ENCODE data around the gene WNT7A. TPM values are rescaled to one million over a fixed set of nuclear protein-coding genes. Genes with fewer than 3 reads are reported as not detected.

The WNT7A gene
- total RNA-seq, 3 donors from 2014 or later: not detected

DNA sequence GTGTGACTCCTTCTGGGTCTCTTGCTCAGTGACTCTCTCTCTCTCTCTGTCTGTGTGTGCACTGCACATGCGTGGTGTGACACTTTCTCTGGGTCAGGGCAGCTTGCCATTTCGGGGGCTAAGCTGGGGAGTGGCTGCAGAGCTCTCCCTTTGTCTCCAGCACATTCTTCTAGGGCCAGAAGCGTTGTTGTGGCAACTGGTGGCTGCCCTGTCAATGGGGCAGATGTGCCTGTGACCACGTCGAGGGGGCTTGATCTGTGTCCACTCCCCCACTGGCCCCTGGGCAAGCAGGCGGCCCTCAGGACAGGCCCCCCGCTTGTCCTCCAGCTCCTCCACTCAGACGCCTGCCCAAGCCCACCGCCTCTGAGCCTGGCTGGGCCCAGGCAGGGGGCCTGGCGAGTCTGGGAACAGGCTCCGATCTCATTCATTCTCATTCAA, 67.8 kb downstream of the WNT7A start:
- intact Hi-C loops (cut with DNase I; ENCODE audit: low total_unique reads): no loop called here
- Histone ChIP-seq H3K4me1 (no peaks in the 10 kb centered on the region), H3K36me3 (no peaks in the 10 kb centered on the region), H3K27me3 (no peaks in the 10 kb centered on the region), H3K9me3 (peaks cover 46 to 50% of the 10 kb centered on the region in 2 donors), H3K27ac (no peak overlapping the region), H3K4me3 (no peak overlapping the region)
- no peak for TF ChIP-seq POLR2A (IDR thresholded peaks at IDR 0.05)
- TF ChIP-seq POLR2AphosphoS5 (IDR thresholded peaks at IDR 0.05): no peak
- TF ChIP-seq, protein P1, sequence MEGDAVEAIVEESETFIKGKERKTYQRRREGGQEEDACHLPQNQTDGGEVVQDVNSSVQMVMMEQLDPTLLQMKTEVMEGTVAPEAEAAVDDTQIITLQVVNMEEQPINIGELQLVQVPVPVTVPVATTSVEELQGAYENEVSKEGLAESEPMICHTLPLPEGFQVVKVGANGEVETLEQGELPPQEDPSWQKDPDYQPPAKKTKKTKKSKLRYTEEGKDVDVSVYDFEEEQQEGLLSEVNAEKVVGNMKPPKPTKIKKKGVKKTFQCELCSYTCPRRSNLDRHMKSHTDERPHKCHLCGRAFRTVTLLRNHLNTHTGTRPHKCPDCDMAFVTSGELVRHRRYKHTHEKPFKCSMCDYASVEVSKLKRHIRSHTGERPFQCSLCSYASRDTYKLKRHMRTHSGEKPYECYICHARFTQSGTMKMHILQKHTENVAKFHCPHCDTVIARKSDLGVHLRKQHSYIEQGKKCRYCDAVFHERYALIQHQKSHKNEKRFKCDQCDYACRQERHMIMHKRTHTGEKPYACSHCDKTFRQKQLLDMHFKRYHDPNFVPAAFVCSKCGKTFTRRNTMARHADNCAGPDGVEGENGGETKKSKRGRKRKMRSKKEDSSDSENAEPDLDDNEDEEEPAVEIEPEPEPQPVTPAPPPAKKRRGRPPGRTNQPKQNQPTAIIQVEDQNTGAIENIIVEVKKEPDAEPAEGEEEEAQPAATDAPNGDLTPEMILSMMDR (IDR thresholded peaks at IDR 0.05): no peak
- DNase-seq (ENCODE audit: low spot score in 2 of 2): no peak

DNA sequence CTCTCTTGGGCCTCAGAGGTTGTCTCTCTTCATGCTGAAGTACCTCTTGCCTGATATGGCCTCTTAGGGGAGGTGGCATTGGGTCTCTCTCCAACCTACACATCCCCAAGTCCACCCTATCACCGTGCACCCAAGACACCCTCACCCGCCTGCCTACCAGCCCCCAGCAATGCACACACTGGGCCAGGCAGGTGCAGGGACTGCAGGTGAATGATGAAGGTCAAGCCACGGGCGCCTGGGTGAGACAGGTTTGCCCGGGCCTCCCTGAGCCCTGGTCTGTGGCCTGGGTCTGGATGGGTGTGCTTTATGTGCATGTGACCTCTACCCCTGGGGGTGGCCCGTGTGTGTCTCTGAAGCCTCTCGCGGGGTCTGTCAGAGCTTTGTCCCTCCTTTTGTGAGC, 68.3 kb downstream of the WNT7A start:
- H3K27ac ChIP-seq: no peak overlapping the region
- H3K27me3 ChIP-seq: no peaks in the 10 kb centered on the region
- H3K36me3 ChIP-seq: no peaks in the 10 kb centered on the region
- TF ChIP-seq POLR2A (IDR thresholded peaks at IDR 0.05) (no peak), POLR2AphosphoS5 (IDR thresholded peaks at IDR 0.05) (no peak)
- TF ChIP-seq, protein P1 (IDR thresholded peaks at IDR 0.05): no peak
- H3K4me3 ChIP-seq: no peak overlapping the region
- H3K9me3 ChIP-seq: peaks cover 46 to 48% of the 10 kb centered on the region in 2 donors
- H3K4me1 ChIP-seq: no peaks in the 10 kb centered on the region
- no peak for DNase-seq (ENCODE audit: low spot score in 2 of 2)
- intact Hi-C loops (cut with DNase I; ENCODE audit: low total_unique reads): no loop called here

DNA sequence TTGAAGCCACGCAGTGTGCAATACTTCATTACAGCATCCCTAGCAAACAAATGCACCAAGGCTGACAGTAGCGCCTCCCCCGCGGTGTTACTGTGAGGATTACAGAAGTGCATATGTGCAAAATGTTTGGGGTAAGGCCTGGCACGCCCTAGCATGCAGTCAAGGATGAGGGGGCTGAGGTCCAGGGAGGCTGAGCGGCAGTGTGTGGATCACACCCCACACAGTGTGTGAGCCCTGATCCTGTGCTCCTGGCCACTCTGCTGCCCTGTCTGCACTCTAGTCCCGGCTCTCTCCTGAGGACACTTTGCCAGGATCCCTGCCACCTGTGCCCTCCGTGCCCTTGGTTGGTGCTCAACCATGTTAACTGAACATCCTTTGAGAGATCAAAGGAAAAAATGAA, 71.3 kb downstream of the WNT7A start:
- TF ChIP-seq POLR2A (IDR thresholded peaks at IDR 0.05) (no peak), POLR2AphosphoS5 (IDR thresholded peaks at IDR 0.05) (no peak)
- TF ChIP-seq, protein P1 (IDR thresholded peaks at IDR 0.05): no peak
- H3K27ac ChIP-seq: no peak overlapping the region
- H3K27me3 ChIP-seq: no peaks in the 10 kb centered on the region
- no peak overlapping the region for H3K4me3 ChIP-seq
- H3K36me3 ChIP-seq: no peaks in the 10 kb centered on the region
- no peak for DNase-seq (ENCODE audit: low spot score in 2 of 2)
- H3K4me1 ChIP-seq: no peaks in the 10 kb centered on the region
- peaks cover 17 to 28% of the 10 kb centered on the region in 2 donors for H3K9me3 ChIP-seq
- intact Hi-C loops (cut with DNase I; ENCODE audit: low total_unique reads): no loop called here

DNA sequence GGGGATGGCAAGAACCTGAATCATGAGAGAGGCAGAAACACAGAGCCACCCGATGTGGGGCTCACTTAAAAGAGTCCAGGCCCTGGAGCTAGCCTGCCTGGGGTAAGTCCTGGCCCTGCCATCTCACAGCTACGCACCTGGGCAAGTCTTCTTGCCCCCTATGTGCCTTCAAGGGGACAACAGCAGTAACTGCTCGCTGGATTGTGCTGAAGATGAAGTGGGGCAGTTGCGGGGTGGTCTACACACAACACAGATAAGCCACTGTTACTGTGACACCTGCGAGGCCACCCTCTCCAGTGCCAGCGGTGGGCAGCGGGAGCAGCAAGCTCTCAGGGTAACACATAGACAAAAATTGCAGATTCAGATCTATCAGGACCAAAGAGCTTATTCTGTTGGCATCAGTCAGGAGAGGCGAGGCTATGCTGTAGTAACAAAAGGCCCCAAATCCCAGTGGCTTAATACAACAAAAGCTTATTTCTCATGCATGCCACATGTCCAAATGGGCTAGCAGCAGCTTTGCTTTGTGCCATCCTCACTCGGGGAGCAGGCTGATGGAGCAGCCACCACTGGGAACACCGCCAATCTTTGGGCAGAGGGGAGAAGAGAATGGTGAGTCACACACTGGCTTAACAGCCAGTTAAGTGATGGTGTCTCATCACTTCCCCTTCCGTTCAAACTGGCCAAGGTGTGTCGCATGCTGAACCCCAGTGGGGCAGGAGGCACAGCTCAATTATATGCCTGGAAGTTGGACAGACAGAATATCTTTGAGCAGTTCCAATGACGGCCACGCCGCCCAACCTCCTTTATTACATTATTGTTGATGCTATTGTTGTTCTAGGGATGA, 78.3 kb downstream of the WNT7A start:
- H3K4me3 ChIP-seq: no peak overlapping the region
- no peak overlapping the region for H3K27ac ChIP-seq
- H3K27me3 ChIP-seq: no peaks in the 10 kb centered on the region
- no peaks in the 10 kb centered on the region for H3K36me3 ChIP-seq
- intact Hi-C loops (cut with DNase I; ENCODE audit: low total_unique reads): no loop called here
- no peak for DNase-seq (ENCODE audit: low spot score in 2 of 2)
- TF ChIP-seq, protein P1 (IDR thresholded peaks at IDR 0.05): no peak
- TF ChIP-seq POLR2AphosphoS5 (IDR thresholded peaks at IDR 0.05): no peak
- TF ChIP-seq POLR2A (IDR thresholded peaks at IDR 0.05): no peak
- peaks cover 7 to 12% of the 10 kb centered on the region in 2 donors for H3K9me3 ChIP-seq
- H3K4me1 ChIP-seq: no peaks in the 10 kb centered on the region

DNA sequence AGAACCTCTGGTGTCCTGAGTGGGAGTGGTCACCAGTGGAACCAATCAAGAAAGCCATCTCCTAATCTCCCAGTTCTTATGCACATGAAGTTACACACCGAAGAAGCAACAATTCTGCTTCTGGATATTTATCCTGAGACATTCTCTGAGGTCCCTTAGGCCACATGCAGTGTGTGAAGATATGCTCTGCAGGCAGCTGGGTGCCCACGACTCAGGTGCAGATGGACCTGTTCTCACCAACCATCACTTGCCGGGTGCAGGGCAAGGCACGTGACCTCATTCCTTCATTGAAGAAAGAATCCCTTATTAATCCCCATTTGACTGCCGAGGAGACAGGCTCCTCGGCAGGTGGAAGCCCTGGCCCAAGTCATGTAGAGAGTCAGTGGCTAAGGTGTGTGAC, 79.8 kb downstream of the WNT7A start:
- Histone ChIP-seq H3K27me3 (no peaks in the 10 kb centered on the region), H3K4me1 (no peaks in the 10 kb centered on the region), H3K4me3 (no peak overlapping the region), H3K27ac (no peak overlapping the region), H3K36me3 (no peaks in the 10 kb centered on the region), H3K9me3 (peaks cover 0 to 7% of the 10 kb centered on the region in 2 donors)
- intact Hi-C loops (cut with DNase I; ENCODE audit: low total_unique reads): no loop called here
- TF ChIP-seq, protein P1 (IDR thresholded peaks at IDR 0.05): no peak
- TF ChIP-seq POLR2AphosphoS5 (IDR thresholded peaks at IDR 0.05) (no peak), POLR2A (IDR thresholded peaks at IDR 0.05) (no peak)
- no peak for DNase-seq (ENCODE audit: low spot score in 2 of 2)

Data from breast epithelium (tissue), 4 donors.